IMR-90 (cell line): Measurements from ENCODE around the gene ATP7A. TPM values are rescaled to one million over a fixed set of nuclear protein-coding genes. Genes with fewer than 3 reads are reported as not detected.

Experiments used
- ATAC-seq: fragments of 200-7000 bp; cut with Tn5 transposase; 2 replicates; pipeline ENCODE4 v1.9.1; 2020; ENCODE audit warnings: low read depth, mild to moderate bottlenecking, moderate library complexity
- BruUV-seq: library from RNA; stranded (reverse); fragments of 400-500 nt; replicated peaks from 2 replicates; lab custom pipeline; 2021; lab: Mats Ljungman, UMichigan
- CTCF ChIA-PET: fragments of 300-600 bp; formaldehyde crosslinking; extraction: SDS; loops from one replicate; lab custom pipeline; 2021; ENCODE audit warnings: antibody characterized with exemption; lab: Yijun Ruan, JAX
- POLR2A ChIA-PET: fragments of 300-600 bp; sonication (Branson Sonifier 250); formaldehyde crosslinking; loops from one replicate; lab custom pipeline; 2022; ENCODE audit warnings: antibody characterized with exemption; ENCODE audit not compliant: unreplicated experiment; lab: Charles Lee
- DNase-seq: peaks from one replicate; pipeline ENCODE4 v3.0.0; 2013
- H2AFZ ChIP-seq: replicated peaks from 2 replicates; pipeline ENCODE3; 2013; ENCODE audit warnings: low read length, mild to moderate bottlenecking; ENCODE audit not compliant: poor library complexity
- H2AK5ac ChIP-seq: 2 replicates; pipeline ENCODE4 v1.6.1; 2013; ENCODE audit warnings: low read depth, low read length, inconsistent platforms
- H2AK9ac ChIP-seq: replicated peaks from 2 replicates; pipeline ENCODE3; 2013; ENCODE audit warnings: mild to moderate bottlenecking, low read depth, low read length, moderate library complexity; ENCODE audit not compliant: poor library complexity
- H2BK120ac ChIP-seq: 2 replicates; pipeline ENCODE4 v1.6.1; 2013; ENCODE audit warnings: low read depth, low read length, inconsistent platforms
- H2BK15ac ChIP-seq: 3 replicates; pipeline ENCODE4 v1.6.1; 2013; ENCODE audit warnings: low read depth, low read length, inconsistent platforms
- H2BK20ac ChIP-seq: 2 replicates; pipeline ENCODE4 v1.6.1; 2013; ENCODE audit warnings: low read depth, mild to moderate bottlenecking, inconsistent platforms, low read length, moderate library complexity
- H2BK5ac ChIP-seq: 2 replicates; pipeline ENCODE4 v1.6.1; 2013; ENCODE audit warnings: mild to moderate bottlenecking, low read depth, low read length, inconsistent platforms; ENCODE audit not compliant: poor library complexity, severe bottlenecking
- H3K14ac ChIP-seq: replicated peaks from 2 replicates; pipeline ENCODE4 v1.6.1; 2013; ENCODE audit warnings: low read depth, low read length, inconsistent platforms
- H3K18ac ChIP-seq: 2 replicates; pipeline ENCODE4 v1.6.1; 2013; ENCODE audit warnings: low read depth, low read length, control low read depth
- H3K23ac ChIP-seq: 2 replicates; pipeline ENCODE4 v1.6.1; 2013; ENCODE audit warnings: low read depth, low read length, inconsistent platforms
- H3K27ac ChIP-seq: 2 replicates; pipeline ENCODE4 v1.5.1; 2013; ENCODE audit warnings: mild to moderate bottlenecking, control low read depth, low read length; ENCODE audit not compliant: insufficient read depth
- H3K27me3 ChIP-seq: 2 replicates; pipeline ENCODE4 v1.6.1; 2013; ENCODE audit warnings: low read length; ENCODE audit not compliant: control insufficient read depth, insufficient read depth
- H3K36me3 ChIP-seq: 2 replicates; pipeline ENCODE4 v1.6.1; 2013; ENCODE audit warnings: low read length, mixed read lengths; ENCODE audit not compliant: control insufficient read depth, insufficient read depth
- H3K4ac ChIP-seq: 2 replicates; pipeline ENCODE4 v1.6.1; 2013; ENCODE audit warnings: low read depth, low read length, inconsistent platforms
- H3K4me1 ChIP-seq: 2 replicates; pipeline ENCODE4 v1.6.1; 2013; ENCODE audit warnings: low read length, mixed read lengths; ENCODE audit not compliant: control insufficient read depth, insufficient read depth
- H3K4me2 ChIP-seq: 2 replicates; pipeline ENCODE4 v1.6.1; 2013; ENCODE audit warnings: low read depth, mild to moderate bottlenecking, control low read depth, low read length, moderate library complexity
- H3K4me3 ChIP-seq: 2 replicates; pipeline ENCODE4 v1.5.1; 2013; ENCODE audit warnings: low read depth, mild to moderate bottlenecking, control low read depth, low read length, moderate library complexity; ENCODE audit not compliant: insufficient read depth
- H3K56ac ChIP-seq: 2 replicates; pipeline ENCODE4 v1.6.1; 2013; ENCODE audit warnings: low read length, inconsistent platforms; ENCODE audit not compliant: insufficient read depth; ENCODE audit errors: extremely low read depth
- H3K79me1 ChIP-seq, 2 experiments: 2 replicates each; pipeline ENCODE4 v1.6.1; 2013; ENCODE audit warnings: low read length in 2 of 2, inconsistent platforms in 1 of 2, low read depth in 1 of 2
- H3K9ac ChIP-seq: 2 replicates; pipeline ENCODE4 v1.6.1; 2013; ENCODE audit warnings: low read depth, low read length, control low read depth
- H3K9me1 ChIP-seq: 2 replicates; pipeline ENCODE4 v1.6.1; 2013; ENCODE audit warnings: low read length, inconsistent platforms; ENCODE audit not compliant: insufficient read depth
- H3K9me3 ChIP-seq: 2 replicates; pipeline ENCODE4 v1.6.1; 2013; ENCODE audit warnings: low read length; ENCODE audit not compliant: control insufficient read depth, insufficient read depth
- H4K20me1 ChIP-seq: 2 replicates; pipeline ENCODE4 v1.6.1; 2013; ENCODE audit warnings: low read length, inconsistent platforms; ENCODE audit not compliant: insufficient read depth
- H4K5ac ChIP-seq: 2 replicates; pipeline ENCODE4 v1.6.1; 2013; ENCODE audit warnings: mild to moderate bottlenecking, low read depth, low read length, control low read depth
- H4K8ac ChIP-seq, 2 experiments: 2 replicates each; pipeline ENCODE4 v1.6.1; 2013; ENCODE audit warnings: low read depth in 2 of 2, low read length in 2 of 2, control low read depth in 1 of 2, inconsistent platforms in 1 of 2
- H4K91ac ChIP-seq: 2 replicates; pipeline ENCODE4 v1.6.1; 2013; ENCODE audit warnings: low read depth, low read length, inconsistent platforms; ENCODE audit not compliant: insufficient read depth
- BHLHE40 ChIP-seq: fragments of 150-350 bp; IDR thresholded peaks from 2 replicates; pipeline ENCODE4 v1.6.1; 2016; ENCODE audit warnings: mild to moderate bottlenecking, low read depth, low read length
- CEBPB ChIP-seq: IDR thresholded peaks from 2 replicates; pipeline ENCODE4 v1.6.1; 2012; ENCODE audit warnings: low read depth, low read length, improper control_type of control experiment
- CHD1 ChIP-seq: IDR thresholded peaks from 2 replicates; pipeline ENCODE4 v1.6.1; 2012; ENCODE audit warnings: low read depth, low read length, improper control_type of control experiment
- ELK1 ChIP-seq: fragments of 150-350 bp; IDR thresholded peaks from 2 replicates; pipeline ENCODE4 v1.6.1; 2016; ENCODE audit warnings: low read depth, mild to moderate bottlenecking, low read length, moderate library complexity, borderline replicate concordance
- FOS ChIP-seq: fragments of 150-350 bp; IDR thresholded peaks from 2 replicates; pipeline ENCODE4 v1.6.1; 2016; ENCODE audit warnings: low read depth, low read length
- MAFK ChIP-seq: IDR thresholded peaks from 2 replicates; pipeline ENCODE4 v1.6.1; 2012; ENCODE audit warnings: low read depth, low read length, improper control_type of control experiment
- MAZ ChIP-seq: IDR thresholded peaks from 2 replicates; pipeline ENCODE4 v1.6.1; 2012; ENCODE audit warnings: low read depth, mild to moderate bottlenecking, low read length, improper control_type of control experiment, moderate library complexity, borderline replicate concordance
- MXI1 ChIP-seq: IDR thresholded peaks from 2 replicates; pipeline ENCODE4 v1.6.1; 2012; ENCODE audit warnings: low read depth, mild to moderate bottlenecking, low read length, moderate library complexity, borderline replicate concordance
- NFE2L2 ChIP-seq: fragments of 150-350 bp; IDR thresholded peaks from 2 replicates; pipeline ENCODE4 v1.6.1; 2016; ENCODE audit warnings: low read depth, mild to moderate bottlenecking, low read length
- POLR2A ChIP-seq: IDR thresholded peaks from 2 replicates; pipeline ENCODE4 v1.6.1; 2012; ENCODE audit warnings: mild to moderate bottlenecking, low read depth, low read length
- RAD21 ChIP-seq: IDR thresholded peaks from 2 replicates; pipeline ENCODE4 v1.6.1; 2012; ENCODE audit warnings: low read length, improper control_type of control experiment
- RCOR1 ChIP-seq: IDR thresholded peaks from 2 replicates; pipeline ENCODE4 v1.6.1; 2012; ENCODE audit warnings: mild to moderate bottlenecking, low read length, improper control_type of control experiment; ENCODE audit not compliant: insufficient replicate concordance
- RFX5 ChIP-seq: IDR thresholded peaks from 2 replicates; pipeline ENCODE4 v1.8.0; 2012; ENCODE audit warnings: low read depth, mild to moderate bottlenecking, low read length, moderate library complexity
- SMC3 ChIP-seq: fragments of 150-350 bp; IDR thresholded peaks from 2 replicates; pipeline ENCODE4 v1.6.1; 2016; ENCODE audit warnings: low read depth, mild to moderate bottlenecking, antibody characterized with exemption, low read length, moderate library complexity
- USF2 ChIP-seq: fragments of 150-350 bp; IDR thresholded peaks from 2 replicates; pipeline ENCODE4 v1.6.1; 2017; ENCODE audit warnings: mild to moderate bottlenecking, antibody characterized with exemption, low read length, low read depth
- dilution Hi-C: fragments of 300-500 bp; cut with HindIII; formaldehyde crosslinking; loops from one replicate; pipeline ENCODE4 v1.14.3; 2018; ENCODE audit warnings: low sequenced_read_pairs; ENCODE audit not compliant: unreplicated experiment
- in situ Hi-C: fragments of 300-500 bp; cut with MboI; formaldehyde crosslinking; loops from 3 replicates; pipeline ENCODE4 v1.14.3; 2019; ENCODE audit warnings: low sequenced_read_pairs, inconsistent platforms, mixed read lengths
- intact Hi-C: fragments of 100-400 bp; cut with micrococcal nuclease; formaldehyde crosslinking; loops from 2 replicates; pipeline ENCODE4 v1.10.0; 2022
- polyA plus RNA-seq, 3 experiments: library from polyadenylated mRNA; depleted of rRNA; stranded (reverse); fragments of >200 nt; gene quantifications; 2 replicates each; pipeline ENCODE4 v1.2.3, GENCODE V29; 2012; ENCODE audit warnings: low replicate concordance in 1 of 3
- total RNA-seq: library from RNA; depleted of rRNA; stranded (reverse); fragments of >200 nt; gene quantifications from 2 replicates; pipeline ENCODE4 v1.2.3, GENCODE V29; 2012
- TF ChIP-seq, protein P1 (sequence below): conservative IDR thresholded peaks from 2 replicates; pipeline ENCODE4 v1.5.1; 2012; ENCODE audit warnings: mild to moderate bottlenecking, low read depth, low read length, improper control_type of control experiment

Gene ATP7A
- total and polyA plus RNA-seq, 2 of the 4 experiments (the other 2 are of a cell fraction), result 4.2 to 22.4 TPM

- no peaks in the 10 kb centered on the region for H3K9me1 ChIP-seq
- no peaks in the 10 kb centered on the region for H3K27me3 ChIP-seq
- CTCF ChIA-PET, result no interaction called here
- dilution Hi-C loops, result no loop called here
- H3K9ac ChIP-seq, result no peak overlapping the region
- no peak overlapping the region for H3K4me3 ChIP-seq
- H3K4me1 ChIP-seq, result no peaks in the 10 kb centered on the region
- H2AFZ ChIP-seq, result no peak overlapping the region
- H3K36me3 ChIP-seq, result no peaks in the 10 kb centered on the region
- H3K4me2 ChIP-seq, result no peak overlapping the region
- H4K20me1 ChIP-seq, result no peaks in the 10 kb centered on the region
- H3K9me3 ChIP-seq, result peaks cover 2% of the 10 kb centered on the region
- H2BK15ac ChIP-seq, result no peak overlapping the region
- TF ChIP-seq RFX5 (no peak), USF2 (no peak), POLR2A (no peak), RCOR1 (no peak), NFE2L2 (no peak), MAFK (no peak), MAZ (no peak), CHD1 (no peak), SMC3 (no peak), RAD21 (no peak), CEBPB (no peak), MXI1 (no peak), ELK1 (no peak), FOS (no peak), BHLHE40 (no peak)
- TF ChIP-seq, protein P1, sequence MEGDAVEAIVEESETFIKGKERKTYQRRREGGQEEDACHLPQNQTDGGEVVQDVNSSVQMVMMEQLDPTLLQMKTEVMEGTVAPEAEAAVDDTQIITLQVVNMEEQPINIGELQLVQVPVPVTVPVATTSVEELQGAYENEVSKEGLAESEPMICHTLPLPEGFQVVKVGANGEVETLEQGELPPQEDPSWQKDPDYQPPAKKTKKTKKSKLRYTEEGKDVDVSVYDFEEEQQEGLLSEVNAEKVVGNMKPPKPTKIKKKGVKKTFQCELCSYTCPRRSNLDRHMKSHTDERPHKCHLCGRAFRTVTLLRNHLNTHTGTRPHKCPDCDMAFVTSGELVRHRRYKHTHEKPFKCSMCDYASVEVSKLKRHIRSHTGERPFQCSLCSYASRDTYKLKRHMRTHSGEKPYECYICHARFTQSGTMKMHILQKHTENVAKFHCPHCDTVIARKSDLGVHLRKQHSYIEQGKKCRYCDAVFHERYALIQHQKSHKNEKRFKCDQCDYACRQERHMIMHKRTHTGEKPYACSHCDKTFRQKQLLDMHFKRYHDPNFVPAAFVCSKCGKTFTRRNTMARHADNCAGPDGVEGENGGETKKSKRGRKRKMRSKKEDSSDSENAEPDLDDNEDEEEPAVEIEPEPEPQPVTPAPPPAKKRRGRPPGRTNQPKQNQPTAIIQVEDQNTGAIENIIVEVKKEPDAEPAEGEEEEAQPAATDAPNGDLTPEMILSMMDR, result no peak
- no peak overlapping the region for H4K91ac ChIP-seq
- BruUV-seq, result no TSS peak
- no peak overlapping the region for H2BK120ac ChIP-seq
- no peak overlapping the region for H2BK5ac ChIP-seq
- POLR2A ChIA-PET, result no interaction called here
- H4K5ac ChIP-seq, result no peak overlapping the region
- H3K18ac ChIP-seq, result no peak overlapping the region
- H3K14ac ChIP-seq, result no peak overlapping the region
- no peak overlapping the region for H4K8ac ChIP-seq
- intact Hi-C loops, result no loop called here
- H2AK5ac ChIP-seq, result no peak overlapping the region
- in situ Hi-C loops, result no loop called here
- no peak overlapping the region for H3K27ac ChIP-seq
- no peak for DNase-seq
- no peak overlapping the region for H3K56ac ChIP-seq
- H3K23ac ChIP-seq, result no peak overlapping the region
- no peaks in the 10 kb centered on the region for H3K79me1 ChIP-seq
- H3K4ac ChIP-seq, result no peak overlapping the region
- no peak overlapping the region for H2BK20ac ChIP-seq
- H2AK9ac ChIP-seq, result no peak overlapping the region
- no peak for ATAC-seq
These were observed 163.6 kb downstream of the ATP7A start for GRCh38 chrX:78074088-78074487.
